Ascending aorta (tissue), 2 donors: ENCODE measurements around the gene SPO11. TPM values are rescaled to one million over a fixed set of nuclear protein-coding genes. Genes with fewer than 3 reads are reported as not detected.

Source experiments
- DNase-seq, 2 donors: peaks; one replicate each; pipeline ENCODE4 v3.0.0-alpha.2; 2019; ENCODE audit warnings: low spot score in 2 of 2
- H3K27ac ChIP-seq, 2 donors: fragments of 200-600 bp; sonication (generic); one replicate each; pipeline ENCODE4 v1.5.1; 2016 to 2017; ENCODE audit warnings: mild to moderate bottlenecking in 1 of 2
- H3K27me3 ChIP-seq: fragments of 200-600 bp; sonication (generic); one replicate; pipeline ENCODE4 v1.5.1; 2017
- H3K36me3 ChIP-seq, 2 donors: fragments of 200-600 bp; sonication (generic); one replicate each; pipeline ENCODE4 v1.5.1; 2016
- H3K4me1 ChIP-seq, 2 donors: fragments of 200-600 bp; sonication (generic); one replicate each; pipeline ENCODE4 v1.5.1; 2016 to 2017; ENCODE audit warnings: mild to moderate bottlenecking in 1 of 2
- H3K4me3 ChIP-seq, 2 donors: fragments of 200-600 bp; sonication (generic); one replicate each; pipeline ENCODE4 v1.5.1; 2016 to 2017; ENCODE audit warnings: mild to moderate bottlenecking in 1 of 2
- H3K9me3 ChIP-seq, 2 donors: fragments of 200-600 bp; sonication (generic); one replicate each; pipeline ENCODE4 v1.5.1; 2016
- CTCF ChIP-seq, 3 experiments: fragments of 200-600 bp in 2 of 3; fragments of 450-650 bp in 1 of 3; sonication (generic) in 2 of 3; IDR thresholded peaks; one replicate each; pipeline ENCODE4 v1.5.1; 2016 to 2019; ENCODE audit warnings: antibody characterized with exemption in 3 of 3, mild to moderate bottlenecking in 1 of 3, moderate library complexity in 1 of 3
- intact Hi-C: fragments of 100-400 bp; cut with DNase I; formaldehyde crosslinking; loops from one replicate; pipeline ENCODE4 v1.15.1; 2023
- total RNA-seq: library from RNA; depleted of rRNA; stranded (reverse); fragments of >200 nt; gene quantifications from one replicate; pipeline ENCODE4 v1.1.0, GENCODE V29; 2016

The SPO11 gene
- total RNA-seq: not detected

- Histone ChIP-seq H3K36me3 (no peaks in the 10 kb centered on the region), H3K9me3 (no peaks in the 10 kb centered on the region), H3K4me3 (no peak within 1 kb of the TSS), H3K27me3 (no peaks in the 10 kb centered on the region), H3K4me1 (no peaks in the 10 kb centered on the region), H3K27ac (no peak within 1 kb of the TSS)
- no peak for DNase-seq
- intact Hi-C loops: no loop called here
- TF ChIP-seq CTCF (IDR thresholded peaks at IDR 0.05): no peak
Observed at GRCh38 chr20:57329608-57330221, at the start of gene SPO11. Gene SPO11, plus strand, starts transcription at chr20:57329803. Its CDS starts 65 bp downstream, at chr20:57329868.

GRCh38 chr20:57280221-57280620, 49.4 kb upstream of the SPO11 start:
- Histone ChIP-seq H3K9me3 (no peaks in the 10 kb centered on the region), H3K27ac (no peak overlapping the region), H3K36me3 (no peaks in the 10 kb centered on the region), H3K4me3 (no peak overlapping the region), H3K27me3 (no peaks in the 10 kb centered on the region), H3K4me1 (no peaks in the 10 kb centered on the region)
- TF ChIP-seq CTCF (IDR thresholded peaks at IDR 0.05): no peak
- intact Hi-C loops: no loop called here
- DNase-seq: no peak

GRCh38 chr20:57281900-57282299, 47.7 kb upstream of the SPO11 start:
- Histone ChIP-seq H3K36me3 (no peaks in the 10 kb centered on the region), H3K4me1 (no peaks in the 10 kb centered on the region), H3K27me3 (no peaks in the 10 kb centered on the region), H3K9me3 (no peaks in the 10 kb centered on the region), H3K4me3 (no peak overlapping the region), H3K27ac (no peak overlapping the region)
- intact Hi-C loops: no loop called here
- no peak for DNase-seq
- TF ChIP-seq CTCF (IDR thresholded peaks at IDR 0.05): no peak

- no peaks in the 10 kb centered on the region for H3K4me1 ChIP-seq
- intact Hi-C loops: no loop called here
- no peak for TF ChIP-seq CTCF (IDR thresholded peaks at IDR 0.05)
- no peak overlapping the region for H3K27ac ChIP-seq
- no peaks in the 10 kb centered on the region for H3K27me3 ChIP-seq
- H3K9me3 ChIP-seq: no peaks in the 10 kb centered on the region
- no peak overlapping the region for H3K4me3 ChIP-seq
- no peaks in the 10 kb centered on the region for H3K36me3 ChIP-seq
- DNase-seq: no peak
Observed at GRCh38 chr20:57282670-57283361, 46.8 kb upstream of the SPO11 start.

- no peak overlapping the region for H3K4me3 ChIP-seq
- H3K27me3 ChIP-seq: no peaks in the 10 kb centered on the region
- no peak for TF ChIP-seq CTCF (IDR thresholded peaks at IDR 0.05)
- DNase-seq: no peak
- H3K27ac ChIP-seq: no peak overlapping the region
- no peaks in the 10 kb centered on the region for H3K4me1 ChIP-seq
- intact Hi-C loops: no loop called here
- H3K36me3 ChIP-seq: no peaks in the 10 kb centered on the region
- no peaks in the 10 kb centered on the region for H3K9me3 ChIP-seq
Observed at GRCh38 chr20:57283860-57284259, 45.7 kb upstream of the SPO11 start.
